Measurements from ENCODE around the gene TADA3. TPM values are rescaled to one million over a fixed set of nuclear protein-coding genes. Genes with fewer than 3 reads are reported as not detected.

The TADA3 gene
- total and polyA plus RNA-seq, 8 donors = 50.0 to 91.7 (median 74.8) TPM

DNA sequence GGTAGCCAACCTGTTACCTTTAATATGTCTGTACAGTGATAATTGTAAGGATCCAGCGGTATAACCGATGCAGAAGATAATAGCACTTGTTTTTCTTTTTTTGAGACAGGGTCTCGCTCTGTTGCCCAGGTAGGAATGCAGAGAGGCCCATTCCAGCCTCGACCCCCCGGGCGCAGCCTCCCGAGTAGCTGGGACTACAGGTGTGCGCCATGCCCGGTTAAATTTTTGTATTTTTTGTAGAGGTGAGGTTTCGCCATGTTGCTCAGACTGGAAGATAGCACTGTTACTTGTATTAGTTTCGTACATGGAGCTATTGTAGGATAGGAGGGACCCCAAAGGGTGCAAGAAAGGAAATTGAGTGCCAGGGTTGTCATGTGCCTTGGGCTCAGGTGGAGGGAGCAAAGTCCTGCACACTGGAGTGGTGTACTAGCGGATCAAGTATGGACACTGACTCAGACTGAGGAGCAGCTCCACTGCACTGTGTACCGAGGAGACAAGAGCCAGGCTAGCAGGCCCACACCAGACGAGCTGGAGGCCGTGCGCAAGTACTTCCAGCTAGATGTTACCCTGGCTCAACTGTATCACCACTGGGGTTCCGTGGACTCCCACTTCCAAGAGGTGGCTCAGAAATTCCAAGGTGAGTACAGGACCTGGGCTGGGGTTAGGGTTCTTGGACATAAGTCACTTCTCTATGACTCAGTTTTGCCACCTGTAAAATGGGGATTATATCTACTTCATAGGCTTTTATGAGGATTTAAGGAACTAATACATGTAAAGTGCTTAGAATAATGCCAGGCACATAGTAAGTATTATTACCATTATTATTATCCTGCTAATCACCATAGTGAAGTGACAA lies 41.5 kb downstream of the TADA3 start:
- Histone ChIP-seq H3K4me1 (peaks cover 19 to 48% of the 10 kb centered on the region in 2 donors), H3K9me3 (no peaks in the 10 kb centered on the region), H3K27me3 (no peaks in the 10 kb centered on the region), H3K36me3 (peaks cover 0 to 72% of the 10 kb centered on the region in 2 donors), H3K4me3 (peak overlapping the region; percentile 49 to 78), H3K27ac (peak overlapping the region in 1 of 2 donors; percentile 95)
- DNase-seq = no peak
- intact Hi-C loops (cut with DNase I) = no loop called here
- TF ChIP-seq, protein P1, sequence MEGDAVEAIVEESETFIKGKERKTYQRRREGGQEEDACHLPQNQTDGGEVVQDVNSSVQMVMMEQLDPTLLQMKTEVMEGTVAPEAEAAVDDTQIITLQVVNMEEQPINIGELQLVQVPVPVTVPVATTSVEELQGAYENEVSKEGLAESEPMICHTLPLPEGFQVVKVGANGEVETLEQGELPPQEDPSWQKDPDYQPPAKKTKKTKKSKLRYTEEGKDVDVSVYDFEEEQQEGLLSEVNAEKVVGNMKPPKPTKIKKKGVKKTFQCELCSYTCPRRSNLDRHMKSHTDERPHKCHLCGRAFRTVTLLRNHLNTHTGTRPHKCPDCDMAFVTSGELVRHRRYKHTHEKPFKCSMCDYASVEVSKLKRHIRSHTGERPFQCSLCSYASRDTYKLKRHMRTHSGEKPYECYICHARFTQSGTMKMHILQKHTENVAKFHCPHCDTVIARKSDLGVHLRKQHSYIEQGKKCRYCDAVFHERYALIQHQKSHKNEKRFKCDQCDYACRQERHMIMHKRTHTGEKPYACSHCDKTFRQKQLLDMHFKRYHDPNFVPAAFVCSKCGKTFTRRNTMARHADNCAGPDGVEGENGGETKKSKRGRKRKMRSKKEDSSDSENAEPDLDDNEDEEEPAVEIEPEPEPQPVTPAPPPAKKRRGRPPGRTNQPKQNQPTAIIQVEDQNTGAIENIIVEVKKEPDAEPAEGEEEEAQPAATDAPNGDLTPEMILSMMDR (IDR thresholded peaks at IDR 0.05) = no peak
- peak; percentile 5 for ATAC-seq

DNA sequence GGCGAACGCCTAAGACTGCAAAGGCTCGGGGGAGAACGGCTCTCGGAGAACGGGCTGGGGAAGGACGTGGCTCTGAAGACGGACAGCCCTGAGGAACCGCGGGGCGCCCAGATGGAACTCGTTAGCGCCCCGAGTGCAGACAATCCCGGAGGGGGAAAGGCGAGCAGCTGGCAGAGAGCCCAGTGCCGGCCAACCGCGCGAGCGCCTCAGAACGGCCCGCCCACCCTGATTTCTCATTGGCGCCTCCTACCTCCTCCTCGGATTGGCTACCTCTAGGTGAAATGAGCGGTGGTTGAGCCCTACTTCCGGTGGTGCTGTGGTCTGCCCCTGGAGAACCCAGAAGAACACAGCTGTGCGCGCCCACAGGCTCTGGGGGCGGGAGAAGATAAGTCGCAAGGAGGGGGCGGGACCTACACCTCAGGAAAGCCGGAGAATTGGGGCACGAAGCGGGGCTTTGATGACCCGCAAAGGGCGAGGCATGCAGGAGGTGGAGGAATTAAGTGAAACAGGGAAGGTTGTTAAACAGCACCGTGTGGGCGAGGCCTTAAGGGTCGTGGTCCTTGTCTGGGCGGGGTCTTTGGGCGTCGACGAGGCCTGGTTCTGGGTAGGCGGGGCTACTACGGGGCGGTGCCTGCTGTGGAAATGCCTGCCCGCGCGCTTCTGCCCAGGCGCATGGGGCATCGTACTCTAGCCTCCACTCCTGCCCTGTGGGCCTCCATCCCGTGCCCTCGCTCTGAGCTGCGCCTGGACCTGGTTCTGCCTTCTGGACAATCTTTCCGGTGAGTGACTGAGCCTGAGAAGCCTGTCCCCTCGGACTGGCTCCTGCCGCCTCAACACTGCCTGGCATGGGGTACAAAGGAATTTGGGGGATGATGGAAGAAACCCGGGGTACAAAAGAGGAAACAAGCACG lies 42.4 kb downstream of the TADA3 start, which contains the start of gene OGG1:
TSS of gene OGG1 (plus strand) at position 308 of the 911 bp plus-strand sequence. CDS start at position 643, 335 bp downstream.
- TF ChIP-seq, protein P1 (IDR thresholded peaks at IDR 0.05) = no peak
- DNase-seq (peak; percentile 96 to 99 (median 98)), ATAC-seq (peak; percentile 98)
- peak within 1 kb of the TSS; percentile 49 to 78 for H3K4me3 ChIP-seq
- intact Hi-C loops (cut with DNase I) = no loop called here
- H3K27ac ChIP-seq = peak within 1 kb of the TSS; percentile 87 to 95
- H3K9me3 ChIP-seq = no peaks in the 10 kb centered on the region
- no peaks in the 10 kb centered on the region for H3K27me3 ChIP-seq
- peaks cover 0 to 72% of the 10 kb centered on the region in 2 donors for H3K36me3 ChIP-seq
- H3K4me1 ChIP-seq = peaks cover 19 to 41% of the 10 kb centered on the region in 2 donors

DNA sequence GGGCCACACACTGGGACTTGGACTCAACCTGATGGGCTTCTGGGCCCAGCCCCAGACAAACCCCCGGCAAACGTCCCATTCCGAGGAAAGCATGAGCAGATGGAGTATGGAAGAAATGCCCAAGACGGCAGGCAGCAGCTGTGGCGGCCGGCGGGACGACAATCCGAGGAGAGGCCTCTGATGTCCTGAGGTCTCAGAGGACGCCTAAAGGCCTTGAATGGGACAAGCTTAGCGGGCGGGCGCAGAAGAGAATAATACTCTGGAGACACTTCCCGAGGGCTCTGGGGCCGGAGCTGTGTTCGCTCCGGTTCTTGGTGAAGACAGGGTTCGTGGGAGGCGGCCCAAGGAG lies 43.0 kb downstream of the TADA3 start:
- TF ChIP-seq, protein P1 (IDR thresholded peaks at IDR 0.05) = no peak
- Histone ChIP-seq H3K9me3 (no peaks in the 10 kb centered on the region), H3K4me1 (peaks cover 13 to 35% of the 10 kb centered on the region in 2 donors), H3K36me3 (peaks cover 0 to 73% of the 10 kb centered on the region in 2 donors), H3K27ac (peak overlapping the region; percentile 87 to 95), H3K27me3 (no peaks in the 10 kb centered on the region), H3K4me3 (peak overlapping the region; percentile 49 to 78)
- intact Hi-C loops (cut with DNase I) = no loop called here
- ATAC-seq (no peak), DNase-seq (no peak)

DNA sequence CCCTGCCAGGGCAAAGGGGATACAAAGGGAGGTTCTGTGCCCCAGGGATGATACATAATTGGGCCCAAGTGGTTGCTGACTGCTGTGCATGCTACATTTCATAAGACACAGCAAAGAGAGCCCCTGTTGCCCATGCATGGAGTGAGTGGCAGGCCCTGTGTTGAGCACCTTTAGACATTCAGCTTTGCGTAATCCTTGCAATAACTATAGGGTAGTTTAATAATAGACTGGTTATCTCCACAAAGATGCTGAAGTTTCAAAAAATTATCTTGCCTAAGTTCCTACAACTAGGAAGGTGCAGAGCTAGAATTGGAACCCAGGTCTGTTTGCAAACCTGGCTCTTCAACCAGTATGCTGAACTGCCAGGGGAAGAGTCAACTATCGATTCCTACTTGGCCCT lies 44.2 kb downstream of the TADA3 start:
- Histone ChIP-seq H3K4me1 (peaks cover 13 to 29% of the 10 kb centered on the region in 2 donors), H3K27ac (no peak overlapping the region), H3K4me3 (no peak overlapping the region), H3K9me3 (no peaks in the 10 kb centered on the region), H3K27me3 (no peaks in the 10 kb centered on the region), H3K36me3 (peaks cover 0 to 73% of the 10 kb centered on the region in 2 donors)
- DNase-seq (no peak), ATAC-seq (no peak)
- intact Hi-C loops (cut with DNase I) = no loop called here
- TF ChIP-seq, protein P1 (IDR thresholded peaks at IDR 0.05) = no peak

All from left lung (tissue), 10 donors.